HEK293 (cell line): ENCODE measurements around the gene RPL3.

Experiments used
- CTCF ChIA-PET: fragments of 350-600 bp; formaldehyde crosslinking; extraction: SDS; loops from one replicate; lab custom pipeline; 2021; ENCODE audit warnings: antibody characterized with exemption; lab: Yijun Ruan, JAX
- POLR2A ChIA-PET: fragments of 300-600 bp; formaldehyde crosslinking; extraction: SDS; loops from one replicate; lab custom pipeline; 2020; ENCODE audit warnings: antibody characterized with exemption, inconsistent platforms; lab: Yijun Ruan, JAX
- H3K27ac ChIP-seq: fragments of 200-500 bp; sonication (Bioruptor generic); 2 replicates; pipeline ENCODE4 v1.5.1; 2014; ENCODE audit warnings: low read depth, low read length, control low read depth, inconsistent platforms; ENCODE audit errors: extremely low read depth
- H3K36me3 ChIP-seq, 2 experiments: fragments of 200-500 bp in 1 of 2; sonication (Bioruptor generic) in 1 of 2; 1 replicate in 1 of 2; 2 replicates in 1 of 2; pipeline ENCODE4 v1.5.1; 2014 to 2017; ENCODE audit warnings: inconsistent platforms in 2 of 2, low read length in 2 of 2; ENCODE audit not compliant: control insufficient read depth in 2 of 2, insufficient read depth in 1 of 2
- H3K4me1 ChIP-seq: fragments of 200-500 bp; sonication (Bioruptor generic); 2 replicates; pipeline ENCODE4 v1.5.1; 2014; ENCODE audit warnings: mild to moderate bottlenecking, low read length, inconsistent platforms; ENCODE audit not compliant: control insufficient read depth, insufficient read depth
- H3K4me3 ChIP-seq: 2 replicates; pipeline ENCODE4 v1.5.1; 2011; ENCODE audit warnings: low read depth, mild to moderate bottlenecking, control low read depth, low read length, moderate library complexity
- H3K9me3 ChIP-seq: fragments of 200-500 bp; sonication (Bioruptor generic); 2 replicates; pipeline ENCODE4 v1.5.1; 2014; ENCODE audit warnings: low read depth, low read length, inconsistent platforms; ENCODE audit not compliant: control insufficient read depth, insufficient read depth
- GLI2 ChIP-seq: fragments of 450-650 bp; formaldehyde crosslinking; IDR thresholded peaks from 2 replicates; pipeline ENCODE4; 2017; ENCODE audit warnings: missing biosample characterization, missing genetic modification characterization, low read depth, borderline replicate concordance
- INSM2 ChIP-seq: fragments of 450-650 bp; formaldehyde crosslinking; IDR thresholded peaks from 2 replicates; pipeline ENCODE4 v1.5.1; 2016; ENCODE audit warnings: missing biosample characterization, missing genetic modification characterization
- OVOL3 ChIP-seq: fragments of 450-650 bp; formaldehyde crosslinking; IDR thresholded peaks from 2 replicates; pipeline ENCODE4 v1.5.1; 2016; ENCODE audit warnings: missing biosample characterization, missing genetic modification characterization
- PRDM2 ChIP-seq: fragments of 450-650 bp; formaldehyde crosslinking; IDR thresholded peaks from 2 replicates; pipeline ENCODE4 v1.5.1; 2016; ENCODE audit warnings: missing biosample characterization, missing genetic modification characterization, borderline replicate concordance
- ZBTB1 ChIP-seq: fragments of 450-650 bp; formaldehyde crosslinking; IDR thresholded peaks from 2 replicates; pipeline ENCODE4 v1.5.1; 2016; ENCODE audit warnings: missing biosample characterization, missing genetic modification characterization
- ZBTB20 ChIP-seq: fragments of 450-650 bp; formaldehyde crosslinking; IDR thresholded peaks from 2 replicates; pipeline ENCODE4 v1.5.1; 2016; ENCODE audit warnings: missing biosample characterization, missing genetic modification characterization
- ZBTB44 ChIP-seq: fragments of 450-650 bp; IDR thresholded peaks from 2 replicates; pipeline ENCODE4 v1.5.1; 2018; ENCODE audit warnings: missing biosample characterization, mild to moderate bottlenecking, missing genetic modification characterization
- ZFHX2 ChIP-seq: fragments of 450-650 bp; formaldehyde crosslinking; conservative IDR thresholded peaks from 2 replicates; pipeline ENCODE4 v1.5.1; 2016; ENCODE audit warnings: missing biosample characterization, missing genetic modification characterization
- ZNF114 ChIP-seq: fragments of 450-650 bp; formaldehyde crosslinking; IDR thresholded peaks from 2 replicates; pipeline ENCODE4 v1.5.0; 2017; ENCODE audit warnings: missing biosample characterization, missing genetic modification characterization
- ZNF157 ChIP-seq: fragments of 450-650 bp; formaldehyde crosslinking; IDR thresholded peaks from 2 replicates; pipeline ENCODE4 v1.5.1; 2016; ENCODE audit warnings: missing biosample characterization, missing genetic modification characterization
- ZNF174 ChIP-seq: fragments of 450-650 bp; formaldehyde crosslinking; IDR thresholded peaks from 2 replicates; pipeline ENCODE4 v1.5.0; 2017; ENCODE audit warnings: missing biosample characterization, mild to moderate bottlenecking, missing genetic modification characterization
- ZNF350 ChIP-seq: fragments of 450-650 bp; formaldehyde crosslinking; IDR thresholded peaks from 2 replicates; pipeline ENCODE4 v1.5.0; 2017; ENCODE audit warnings: missing biosample characterization, mild to moderate bottlenecking, missing genetic modification characterization
- ZNF394 ChIP-seq: fragments of 450-650 bp; formaldehyde crosslinking; IDR thresholded peaks from 2 replicates; pipeline ENCODE4 v1.5.1; 2016; ENCODE audit warnings: missing biosample characterization, missing genetic modification characterization, mild to moderate bottlenecking, moderate library complexity, borderline replicate concordance
- ZNF423 ChIP-seq: fragments of 450-650 bp; formaldehyde crosslinking; IDR thresholded peaks from 2 replicates; pipeline ENCODE4 v1.5.1; 2016; ENCODE audit warnings: missing biosample characterization, missing genetic modification characterization
- ZNF426 ChIP-seq: fragments of 450-650 bp; formaldehyde crosslinking; IDR thresholded peaks from 2 replicates; pipeline ENCODE4 v1.5.1; 2017; ENCODE audit warnings: missing biosample characterization, missing genetic modification characterization, mild to moderate bottlenecking, inconsistent platforms, moderate library complexity
- ZNF488 ChIP-seq: fragments of 450-650 bp; formaldehyde crosslinking; IDR thresholded peaks from 2 replicates; pipeline ENCODE4 v1.5.1; 2016; ENCODE audit warnings: missing biosample characterization, missing genetic modification characterization
- ZNF513 ChIP-seq: fragments of 450-650 bp; IDR thresholded peaks from 2 replicates; pipeline ENCODE4 v1.5.1; 2018; ENCODE audit warnings: missing biosample characterization, missing genetic modification characterization
- ZNF600 ChIP-seq: fragments of 450-650 bp; formaldehyde crosslinking; IDR thresholded peaks from 2 replicates; pipeline ENCODE4 v1.5.1; 2016; ENCODE audit warnings: missing biosample characterization, missing genetic modification characterization
- ZNF624 ChIP-seq: fragments of 450-650 bp; formaldehyde crosslinking; IDR thresholded peaks from 2 replicates; pipeline ENCODE4 v1.5.1; 2017; ENCODE audit warnings: missing biosample characterization, missing genetic modification characterization
- ZNF785 ChIP-seq: fragments of 450-650 bp; formaldehyde crosslinking; IDR thresholded peaks from 2 replicates; pipeline ENCODE4 v1.5.1; 2016; ENCODE audit warnings: missing biosample characterization, missing genetic modification characterization
- ZSCAN5A ChIP-seq: fragments of 450-650 bp; formaldehyde crosslinking; IDR thresholded peaks from 2 replicates; pipeline ENCODE4 v1.5.1; 2016; ENCODE audit warnings: missing biosample characterization, missing genetic modification characterization

Gene RPL3

GRCh38 chr22:39267974-39268373, 51.4 kb downstream of the RPL3 start (continued):
- no peak for TF ChIP-seq PRDM2
- TF ChIP-seq ZNF350 (tag by site-specific recombination): no peak
- TF ChIP-seq ZNF394 (tag by site-specific recombination): no peak
- no peak for TF ChIP-seq ZNF174
- no peak for TF ChIP-seq OVOL3 (tag by site-specific recombination)
- TF ChIP-seq GLI2: no peak
- no peak for TF ChIP-seq ZNF157 (tag by site-specific recombination)
- no peak for TF ChIP-seq ZNF600 (tag by site-specific recombination)
- no peak for TF ChIP-seq ZNF513 (tag by site-specific recombination)

GRCh38 chr22:39266398-39267030, 52.9 kb downstream of the RPL3 start:
- Histone ChIP-seq H3K9me3 (no peaks in the 10 kb centered on the region), H3K27ac (no peak overlapping the region), H3K36me3 (no peaks in the 10 kb centered on the region)
- TF ChIP-seq INSM2 (tag by site-specific recombination): no peak
- TF ChIP-seq ZNF488 (tag by site-specific recombination): no peak
- no peak for TF ChIP-seq ZSCAN5A (tag by site-specific recombination)
- no peak for TF ChIP-seq ZNF785
- peak; percentile 60 for TF ChIP-seq ZBTB20 (tag by site-specific recombination)
- TF ChIP-seq ZNF624: no peak
- no peak for TF ChIP-seq ZBTB44 (tag by site-specific recombination)
- peak; percentile 30; the same call in 1 of the 2 replicates for TF ChIP-seq ZFHX2 (tag by site-specific recombination)
- no peak for TF ChIP-seq ZNF423 (tag by site-specific recombination)
- no peak for TF ChIP-seq ZNF426
- no peak for TF ChIP-seq ZNF114 (tag by site-specific recombination)
- no peak for TF ChIP-seq ZBTB1 (tag by site-specific recombination)
- TF ChIP-seq, all 188 proteins: peak for 2
- H3K4me1 ChIP-seq: no peaks in the 10 kb centered on the region
- POLR2A ChIA-PET: no interaction called here
- CTCF ChIA-PET: interaction anchor here (1.0 to 1.2 kb wide), 2 partner anchors 19 to 51 kb away, joined by 3 read pairs; no protein-coding TSS in a partner anchor
- H3K4me3 ChIP-seq: no peak overlapping the region
